Measurements from ENCODE around the gene TMCO2.

- TF ChIP-seq CTCF (IDR thresholded peaks at IDR 0.05; ENCODE audit: low read depth, low read length) (no peak), EZH2phosphoT487 (IDR thresholded peaks at IDR 0.05; ENCODE audit: low read depth) (no peak)
Observed at GRCh38 chr1:40256401-40257084, 8.8 kb downstream of the TMCO2 start.

Measured in OCI-LY3 (cell line).